ENCODE measurements around the gene MTG1. TPM values are rescaled to one million over a fixed set of nuclear protein-coding genes. Genes with fewer than 3 reads are reported as not detected.

MTG1 gene
- total and polyA plus RNA-seq, 2 experiments from 2014 or later: 45.7 to 68.6 TPM

GRCh38 chr10:133346413-133346812 lies 47.5 kb upstream of the MTG1 start:
- Histone ChIP-seq H3K4me1 (ENCODE audit: insufficient read depth) (no peaks in the 10 kb centered on the region; the same call in 1 of the 2 replicates), H3K79me2 (replicated peaks; ENCODE audit: insufficient read depth) (no peaks in the 10 kb centered on the region), H3K27ac (ENCODE audit: low read depth) (no peak overlapping the region), H3K4me3 (no peak overlapping the region), H3F3A (replicated peaks; ENCODE audit: low read depth) (no peaks in the 10 kb centered on the region), H2AFZ (no peak overlapping the region), H4K20me1 (replicated peaks; ENCODE audit: insufficient read depth) (no peaks in the 10 kb centered on the region), H3K36me3 (ENCODE audit: insufficient read depth) (no peaks in the 10 kb centered on the region), H3K4me2 (no peak overlapping the region), H3K9me2 (ENCODE audit: insufficient read depth) (no peaks in the 10 kb centered on the region), H3K27me3 (ENCODE audit: insufficient read depth) (no peaks in the 10 kb centered on the region)
- Mint-ChIP-seq H3K9me3 (peaks cover 5% of the 10 kb centered on the region; the same call in 2 of the 3 replicates), H3K27ac (no peak overlapping the region), H3K4me3 (no peak overlapping the region), H3K36me3 (ENCODE audit: low read depth) (no peaks in the 10 kb centered on the region), H3K27me3 (ENCODE audit: insufficient read depth, low read depth, poor library complexity) (peaks cover 19% of the 10 kb centered on the region), H3K4me1 (peaks cover 11% of the 10 kb centered on the region)
- TF ChIP-seq EZH2 (IDR thresholded peaks at IDR 0.05; ENCODE audit: low read depth, unreplicated experiment): no peak
- TF ChIP-seq ZNF462 (CRISPR knock-in tag; IDR thresholded peaks at IDR 0.05): no peak
- no peak for TF ChIP-seq REST (IDR thresholded peaks at IDR 0.05; ENCODE audit: unreplicated experiment)
- no peak for TF ChIP-seq STAT1 (IDR thresholded peaks at IDR 0.05; ENCODE audit: unreplicated experiment)
- no peak for TF ChIP-seq CREB1 (CRISPR knock-in tag; IDR thresholded peaks at IDR 0.05; ENCODE audit: low read depth)
- no peak for TF ChIP-seq CTCF (conservative IDR thresholded peaks at IDR 0.05; ENCODE audit: low read depth in 2 of 2)
- no peak for TF ChIP-seq EZH2phosphoT487 (IDR thresholded peaks at IDR 0.05; ENCODE audit: unreplicated experiment)
- TF ChIP-seq POLR2AphosphoS5 (IDR thresholded peaks at IDR 0.05; ENCODE audit: low read depth): no peak
- TF ChIP-seq NANOG (IDR thresholded peaks at IDR 0.05; ENCODE audit: borderline replicate concordance): no peak
- TF ChIP-seq ZNF331 (CRISPR knock-in tag; IDR thresholded peaks at IDR 0.05; ENCODE audit: low read depth): no peak
- TF ChIP-seq ETS1 (IDR thresholded peaks at IDR 0.05): no peak
- no peak for TF ChIP-seq ZNF114 (CRISPR knock-in tag; IDR thresholded peaks at IDR 0.05)
- no peak for TF ChIP-seq JUNB (IDR thresholded peaks at IDR 0.05; ENCODE audit: unreplicated experiment)
- DNase-seq (ENCODE audit: low spot score) (peak; percentile 37), ATAC-seq (peak; percentile 3; the same call in 1 of the 3 replicates)
